VCaP (cell line): ENCODE data around the gene COLEC12.

Experiments
- H3K27ac ChIP-seq: fragments of 450-650 bp; 2 replicates; pipeline ENCODE4 v1.5.1; 2017
- CTCF ChIP-seq: fragments of 450-650 bp; conservative IDR thresholded peaks from 2 replicates; pipeline ENCODE4 v1.5.1; 2017; ENCODE audit warnings: mild to moderate bottlenecking, moderate library complexity

The COLEC12 gene

GRCh38 chr18:493986-494983 is 6.2 kb downstream of the COLEC12 start:
- no peak for TF ChIP-seq CTCF
- H3K27ac ChIP-seq: peak overlapping the region; percentile 2; the same call in 1 of the 2 replicates

DNA sequence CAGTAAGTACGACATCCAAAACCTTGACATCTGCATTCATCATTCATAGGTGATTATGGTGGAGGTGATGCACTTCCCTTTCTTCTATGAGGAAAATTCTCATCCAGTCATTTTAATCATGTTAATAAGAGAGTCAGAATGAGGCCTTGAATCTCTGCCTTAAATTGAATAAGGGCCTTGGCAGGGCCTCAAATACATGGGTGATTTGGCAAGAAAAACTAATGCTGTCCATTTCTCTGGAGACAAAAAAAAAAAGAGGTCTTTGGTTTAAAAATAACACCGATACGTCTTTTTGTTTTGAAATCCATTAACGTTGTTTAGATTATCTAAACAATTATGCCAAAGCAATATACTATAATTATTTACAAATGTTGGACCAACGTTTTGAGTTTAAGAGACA is 8.1 kb downstream of the COLEC12 start:
- peak overlapping the region; percentile 93 for H3K27ac ChIP-seq
- TF ChIP-seq CTCF: no peak

DNA sequence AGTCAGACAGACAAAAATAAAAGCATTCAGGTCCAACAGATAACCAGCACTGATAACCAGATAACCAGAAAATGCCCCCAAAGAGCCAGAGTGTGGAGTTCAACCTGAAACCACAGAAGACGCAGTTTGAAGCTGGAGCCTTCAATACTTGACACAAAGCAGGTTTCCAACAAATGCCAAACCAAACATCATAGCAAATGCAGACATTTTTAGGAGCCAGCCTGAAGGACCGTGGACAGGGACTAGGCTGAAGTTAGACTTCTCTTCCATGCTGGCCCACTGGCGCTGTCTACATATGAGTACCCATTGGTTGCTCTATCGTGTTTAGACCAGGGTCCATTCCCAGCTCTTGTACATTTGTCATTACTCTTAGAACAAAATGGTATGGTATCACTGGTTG is 9.9 kb downstream of the COLEC12 start:
- TF ChIP-seq CTCF: no peak
- peak overlapping the region; percentile 93 for H3K27ac ChIP-seq

DNA sequence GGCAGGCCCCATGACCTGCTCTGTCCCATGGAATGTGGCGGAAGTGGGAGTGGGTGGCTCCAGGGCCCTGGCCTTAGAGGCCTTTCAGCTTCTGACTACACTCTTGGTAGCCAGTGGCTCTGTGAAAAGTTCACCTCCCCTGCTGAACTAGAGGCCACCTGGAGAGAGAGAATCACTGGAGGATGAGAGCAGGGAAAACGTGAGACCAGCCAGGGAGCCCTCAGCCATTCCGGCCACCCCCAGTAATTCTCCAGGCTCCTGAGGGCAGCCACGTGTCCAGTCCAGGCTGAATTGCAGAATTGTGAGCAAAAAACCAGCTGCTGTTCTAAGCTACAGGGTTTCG is 10.5 kb downstream of the COLEC12 start:
- TF ChIP-seq CTCF: no peak
- peak overlapping the region; percentile 93 for H3K27ac ChIP-seq

DNA sequence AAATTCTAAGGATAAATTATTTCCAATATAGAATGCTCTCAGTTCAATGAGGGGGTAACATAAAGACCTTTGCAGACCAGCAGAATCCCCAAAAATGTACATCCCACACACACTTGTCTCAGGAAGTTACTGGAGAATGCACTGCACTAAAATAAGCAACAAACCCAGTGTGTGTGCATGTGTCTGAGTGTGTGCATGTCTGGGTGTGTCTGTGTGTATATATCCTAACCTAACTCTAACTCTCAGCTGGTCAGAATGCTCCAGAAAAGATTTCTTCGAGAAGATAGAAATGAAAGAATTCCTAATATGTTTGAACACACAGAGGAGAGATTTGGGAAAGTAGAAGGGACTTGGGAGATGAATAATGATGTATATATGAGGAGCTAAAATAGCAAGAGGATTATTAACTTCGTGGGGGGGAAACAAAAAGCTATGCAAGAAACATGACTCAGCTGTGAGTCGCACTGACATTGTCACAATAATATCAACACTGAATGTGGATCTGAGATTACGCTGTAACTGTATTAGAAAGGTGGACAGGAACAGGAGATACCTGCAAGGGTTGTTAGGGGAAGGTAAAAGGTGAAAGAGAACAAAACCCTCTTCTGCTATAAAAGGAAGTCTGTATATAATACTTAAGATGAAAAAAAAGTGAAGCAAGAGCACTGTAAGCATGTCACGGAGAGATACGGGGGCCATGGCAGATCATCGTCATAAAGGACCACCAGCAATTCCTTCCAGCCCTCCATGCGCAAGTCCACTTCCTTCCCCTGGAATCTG is 11.1 kb downstream of the COLEC12 start:
- no peak for TF ChIP-seq CTCF
- peak overlapping the region; percentile 93 for H3K27ac ChIP-seq

GRCh38 chr18:486929-487740 is 13.4 kb downstream of the COLEC12 start:
- TF ChIP-seq CTCF: no peak
- peak overlapping the region; percentile 93; the same call in 1 of the 2 replicates for H3K27ac ChIP-seq
